Panc1 (cell line): ENCODE measurements around the gene RAB11FIP3. TPM values are rescaled to one million over a fixed set of nuclear protein-coding genes. Genes with fewer than 3 reads are reported as not detected.

Experiments
- ATAC-seq: fragments of 200-7000 bp; cut with Tn5 transposase; 2 replicates; pipeline ENCODE4 v1.9.1; 2020; ENCODE audit warnings: mild to moderate bottlenecking, moderate library complexity
- BruUV-seq: library from RNA; stranded (reverse); fragments of 400-500 nt; replicated peaks from 2 replicates; lab custom pipeline; 2021; lab: Mats Ljungman, UMichigan
- CTCF ChIA-PET: fragments of 300-600 bp; sonication (Branson Sonifier 250); formaldehyde crosslinking; loops from one replicate; lab custom pipeline; 2022; ENCODE audit warnings: antibody characterized with exemption; lab: Charles Lee
- POLR2A ChIA-PET: fragments of 300-600 bp; sonication (Branson Sonifier 250); formaldehyde crosslinking; loops from one replicate; lab custom pipeline; 2022; ENCODE audit warnings: antibody characterized with exemption; lab: Charles Lee
- DNase-seq: peaks from one replicate; pipeline ENCODE4 v3.0.0-alpha.2; 2010; ENCODE audit warnings: low read depth, low spot score
- H3K27ac ChIP-seq: 2 replicates; pipeline ENCODE4 v1.5.1; 2011; ENCODE audit warnings: mild to moderate bottlenecking, low read length, inconsistent platforms
- H3K27me3 ChIP-seq: fragments of 200-500 bp; sonication (Bioruptor generic); 2 replicates; pipeline ENCODE4 v1.6.0; 2014; ENCODE audit warnings: low read length, inconsistent platforms; ENCODE audit not compliant: control insufficient read depth, insufficient read depth
- H3K36me3 ChIP-seq: fragments of 200-500 bp; sonication (Bioruptor generic); 2 replicates; pipeline ENCODE4 v1.5.1; 2014; ENCODE audit warnings: inconsistent platforms, mild to moderate bottlenecking, low read length, moderate library complexity; ENCODE audit not compliant: control insufficient read depth, insufficient read depth
- H3K4me1 ChIP-seq: 2 replicates; pipeline ENCODE4 v1.5.1; 2011; ENCODE audit warnings: inconsistent platforms, mild to moderate bottlenecking, low read length, moderate library complexity; ENCODE audit not compliant: control insufficient read depth, insufficient read depth
- H3K4me3 ChIP-seq, 2 experiments: 2 replicates each; pipeline ENCODE4 v1.5.1; 2011 to 2012; ENCODE audit warnings: low read depth in 2 of 2, low read length in 2 of 2, mild to moderate bottlenecking in 2 of 2, inconsistent platforms in 1 of 2, moderate library complexity in 1 of 2
- H3K9me3 ChIP-seq: fragments of 200-500 bp; sonication (Bioruptor generic); 2 replicates; pipeline ENCODE4 v1.5.1; 2014; ENCODE audit warnings: low read depth, mild to moderate bottlenecking, inconsistent platforms, low read length, moderate library complexity; ENCODE audit not compliant: control insufficient read depth, insufficient read depth
- CTCF ChIP-seq: fragments of 450-650 bp; IDR thresholded peaks from 2 replicates; pipeline ENCODE4 v1.5.1; 2017; ENCODE audit warnings: mild to moderate bottlenecking
- POLR2AphosphoS5 ChIP-seq: IDR thresholded peaks from 2 replicates; pipeline ENCODE4 v1.6.1; 2012; ENCODE audit warnings: mild to moderate bottlenecking, low read depth, low read length, moderate library complexity
- SIN3A ChIP-seq: IDR thresholded peaks from 2 replicates; pipeline ENCODE4 v1.6.1; 2012; ENCODE audit warnings: low read depth, mild to moderate bottlenecking, low read length, moderate library complexity, borderline replicate concordance; ENCODE audit not compliant: insufficient read depth
- TCF7L2 ChIP-seq: IDR thresholded peaks from 2 replicates; pipeline ENCODE4 v1.6.1; 2011; ENCODE audit warnings: mild to moderate bottlenecking, low read depth, low read length, inconsistent platforms
- in situ Hi-C: cut with HindIII; loops from 2 replicates; pipeline ENCODE4 v1.10.0; 2016; ENCODE audit warnings: low sequenced_read_pairs, low pct_unique_long_range_greater_than_20kb
- intact Hi-C: fragments of 100-400 bp; cut with micrococcal nuclease; formaldehyde crosslinking; loops from one replicate; pipeline ENCODE4 v1.10.0; 2022; ENCODE audit not compliant: unreplicated experiment
- total RNA-seq: library from RNA; stranded (reverse); gene quantifications from one replicate; pipeline ENCODE4 v1.2.1, GENCODE V29; 2021; ENCODE audit not compliant: unreplicated experiment
- TF ChIP-seq, protein P1 (sequence below), 2 experiments: IDR thresholded peaks; 2 replicates each; pipeline ENCODE4 v1.6.1; 2011 to 2012; ENCODE audit warnings: low read depth in 2 of 2, control low read depth in 1 of 2, low read length in 1 of 2, mild to moderate bottlenecking in 1 of 2, moderate library complexity in 1 of 2; ENCODE audit not compliant: insufficient read depth in 1 of 2

The RAB11FIP3 gene
- total RNA-seq, 1 experiment from 2014 or later, result 57.3 TPM

DNA sequence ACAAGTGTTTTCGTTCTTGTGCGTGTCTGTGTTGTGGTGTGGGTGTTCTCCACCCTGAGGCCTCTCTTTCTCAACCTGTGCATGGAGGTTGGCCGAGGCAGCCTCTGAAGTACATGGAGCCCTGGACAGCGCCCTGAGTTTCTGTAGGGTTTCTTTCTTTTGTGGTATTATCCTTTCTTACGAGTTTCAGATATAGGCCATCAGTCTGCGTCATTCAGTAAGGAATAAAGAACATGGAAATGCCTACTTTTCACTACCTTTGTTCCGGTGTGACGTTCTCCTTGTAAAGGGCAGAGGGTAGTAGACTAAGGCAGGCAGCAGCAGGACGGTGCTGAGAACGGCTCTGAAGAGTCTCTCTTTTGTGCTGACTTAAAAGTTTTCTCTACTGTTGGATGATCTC lies 18.6 kb downstream of the RAB11FIP3 start:
- DNase-seq (no peak), ATAC-seq (no peak)
- H3K27me3 ChIP-seq, result no peaks in the 10 kb centered on the region
- intact Hi-C loops, result no loop called here
- BruUV-seq, result no TSS peak
- no peak overlapping the region for H3K4me3 ChIP-seq
- POLR2A ChIA-PET, result no interaction called here
- no peaks in the 10 kb centered on the region for H3K9me3 ChIP-seq
- in situ Hi-C loops, result no loop called here
- no peak overlapping the region for H3K27ac ChIP-seq
- H3K36me3 ChIP-seq, result no peaks in the 10 kb centered on the region
- TF ChIP-seq SIN3A, result no peak
- no peak for TF ChIP-seq TCF7L2
- TF ChIP-seq, protein P1, sequence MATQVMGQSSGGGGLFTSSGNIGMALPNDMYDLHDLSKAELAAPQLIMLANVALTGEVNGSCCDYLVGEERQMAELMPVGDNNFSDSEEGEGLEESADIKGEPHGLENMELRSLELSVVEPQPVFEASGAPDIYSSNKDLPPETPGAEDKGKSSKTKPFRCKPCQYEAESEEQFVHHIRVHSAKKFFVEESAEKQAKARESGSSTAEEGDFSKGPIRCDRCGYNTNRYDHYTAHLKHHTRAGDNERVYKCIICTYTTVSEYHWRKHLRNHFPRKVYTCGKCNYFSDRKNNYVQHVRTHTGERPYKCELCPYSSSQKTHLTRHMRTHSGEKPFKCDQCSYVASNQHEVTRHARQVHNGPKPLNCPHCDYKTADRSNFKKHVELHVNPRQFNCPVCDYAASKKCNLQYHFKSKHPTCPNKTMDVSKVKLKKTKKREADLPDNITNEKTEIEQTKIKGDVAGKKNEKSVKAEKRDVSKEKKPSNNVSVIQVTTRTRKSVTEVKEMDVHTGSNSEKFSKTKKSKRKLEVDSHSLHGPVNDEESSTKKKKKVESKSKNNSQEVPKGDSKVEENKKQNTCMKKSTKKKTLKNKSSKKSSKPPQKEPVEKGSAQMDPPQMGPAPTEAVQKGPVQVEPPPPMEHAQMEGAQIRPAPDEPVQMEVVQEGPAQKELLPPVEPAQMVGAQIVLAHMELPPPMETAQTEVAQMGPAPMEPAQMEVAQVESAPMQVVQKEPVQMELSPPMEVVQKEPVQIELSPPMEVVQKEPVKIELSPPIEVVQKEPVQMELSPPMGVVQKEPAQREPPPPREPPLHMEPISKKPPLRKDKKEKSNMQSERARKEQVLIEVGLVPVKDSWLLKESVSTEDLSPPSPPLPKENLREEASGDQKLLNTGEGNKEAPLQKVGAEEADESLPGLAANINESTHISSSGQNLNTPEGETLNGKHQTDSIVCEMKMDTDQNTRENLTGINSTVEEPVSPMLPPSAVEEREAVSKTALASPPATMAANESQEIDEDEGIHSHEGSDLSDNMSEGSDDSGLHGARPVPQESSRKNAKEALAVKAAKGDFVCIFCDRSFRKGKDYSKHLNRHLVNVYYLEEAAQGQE (IDR thresholded peaks at IDR 0.05; ENCODE audit: insufficient read depth in 1 of 2, low read depth in 2 of 2, low read length in 1 of 2), result no peak
- no peak for TF ChIP-seq POLR2AphosphoS5
- TF ChIP-seq CTCF, result no peak
- no peaks in the 10 kb centered on the region for H3K4me1 ChIP-seq
- CTCF ChIA-PET, result no interaction called here

- TF ChIP-seq SIN3A, result no peak
- DNase-seq, result no peak
- no peak overlapping the region for H3K27ac ChIP-seq
- intact Hi-C loops (no loop called here), in situ Hi-C loops (no loop called here)
- POLR2A ChIA-PET, result interaction anchor here (0.7 kb wide), 1 partner anchor 39 kb away, joined by 5 read pairs; no protein-coding TSS in a partner anchor
- no peaks in the 10 kb centered on the region for H3K36me3 ChIP-seq
- H3K9me3 ChIP-seq, result no peaks in the 10 kb centered on the region
- no TSS peak for BruUV-seq
- CTCF ChIA-PET, result no interaction called here
- ATAC-seq, result no peak
- no peaks in the 10 kb centered on the region for H3K27me3 ChIP-seq
- 0 out of 2 replicates have a peak, but pooled peaks cover 4% of the 10 kb centered on the region for H3K4me1 ChIP-seq
- H3K4me3 ChIP-seq, result no peak overlapping the region
These were observed 20.1 kb downstream of the RAB11FIP3 start for GRCh38 chr16:445566-445965.

GRCh38 chr16:450385-450784 lies 24.9 kb downstream of the RAB11FIP3 start:
- DNase-seq, result no peak
- Histone ChIP-seq H3K9me3 (no peaks in the 10 kb centered on the region), H3K4me1 (peaks cover 7% of the 10 kb centered on the region; the same call in 1 of the 2 replicates), H3K27me3 (no peaks in the 10 kb centered on the region), H3K4me3 (no peak overlapping the region), H3K36me3 (no peaks in the 10 kb centered on the region), H3K27ac (no peak overlapping the region)
- POLR2A ChIA-PET, result no interaction called here
- TF ChIP-seq CTCF, result no peak
- TF ChIP-seq SIN3A, result no peak
- TF ChIP-seq TCF7L2, result no peak
- TF ChIP-seq, protein P1 (IDR thresholded peaks at IDR 0.05; ENCODE audit: insufficient read depth in 1 of 2, low read depth in 2 of 2, low read length in 1 of 2), result no peak
- TF ChIP-seq POLR2AphosphoS5, result no peak
- CTCF ChIA-PET, result no interaction called here
- ATAC-seq, result no peak
- no TSS peak for BruUV-seq
- intact Hi-C loops (no loop called here), in situ Hi-C loops (no loop called here)
